T-helper 2 cell treated with Interferon-gamma antibody and Interleukin-4, amounts not matched to agents 100 ng/mL and 5 ng/mL, for 36 hours (primary cell): ENCODE results near the gene IQGAP3. TPM values are rescaled to one million over a fixed set of nuclear protein-coding genes. Genes with fewer than 3 reads are reported as not detected.

Source experiments
- intact Hi-C: fragments of 100-400 bp; cut with micrococcal nuclease; formaldehyde crosslinking; loops from one replicate; pipeline ENCODE4 v1.15.1; 2023
- total RNA-seq: library from RNA; stranded (reverse); gene quantifications from 2 replicates; pipeline ENCODE4 v1.2.3, GENCODE V29; 2022

The IQGAP3 gene
- total RNA-seq, 1 donor from 2014 or later = 16.4 TPM

DNA sequence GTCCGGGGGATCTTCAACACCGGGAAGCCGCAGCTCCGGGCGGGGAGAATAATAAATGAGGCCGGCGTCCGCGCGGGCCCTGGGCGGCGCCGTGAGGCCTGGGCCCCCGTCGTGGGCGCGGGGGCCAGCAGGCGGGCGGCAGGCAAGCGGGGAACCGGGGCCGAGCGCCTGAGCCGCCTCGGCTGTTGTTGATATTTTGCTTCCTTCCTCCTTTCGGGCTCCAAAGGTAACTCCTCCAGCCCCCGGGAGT, 71.9 kb downstream of the IQGAP3 start, which contains the start of gene MEF2D:
Gene MEF2D, minus strand, starts transcription at position 233 of the 250 bp plus-strand sequence. CDS start 17,483 bp downstream, outside the sequence.
- intact Hi-C loops = loop anchor here (1.0 to 10.0 kb wide), 6 partner anchors 11 to 1498 kb away; partner anchors contain the start of genes ETV3, GPATCH4 and ZBTB7B

DNA sequence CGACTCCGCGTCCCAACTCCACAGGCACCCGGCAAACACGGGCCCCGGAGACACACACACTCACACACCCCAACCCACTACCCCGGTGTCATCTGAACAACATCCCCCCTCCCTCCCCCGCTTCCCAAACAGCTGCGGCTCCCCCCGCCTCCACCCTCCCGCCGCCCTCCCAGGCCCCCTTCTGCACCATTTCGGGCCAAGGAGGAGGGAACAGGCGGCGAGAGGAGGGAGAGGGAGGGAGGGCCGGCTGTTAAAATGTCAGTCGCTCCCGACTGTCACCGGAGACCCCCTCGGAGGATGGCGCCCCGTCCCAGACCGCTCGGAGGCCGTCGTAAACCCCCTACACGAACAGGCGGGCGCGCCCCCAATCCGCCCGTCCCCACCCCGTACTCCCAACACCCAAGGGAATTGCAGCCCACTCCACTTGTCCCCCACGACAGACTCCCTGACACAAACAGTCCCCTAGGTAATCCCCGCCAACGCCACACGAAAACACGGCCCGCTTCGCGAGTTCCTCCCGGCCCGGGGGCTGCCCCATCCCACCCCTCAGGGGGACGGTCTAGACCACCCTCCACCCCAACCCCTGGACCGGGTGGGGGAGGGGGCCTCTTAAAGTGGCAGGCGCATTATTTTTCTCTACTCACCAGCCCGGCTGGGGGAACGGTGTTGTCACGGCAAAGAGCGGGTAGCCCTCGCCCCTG, 72.4 kb downstream of the IQGAP3 start:
- intact Hi-C loops = loop anchor here (1.0 to 10.0 kb wide), 6 partner anchors 11 to 1498 kb away; partner anchors contain the start of genes ETV3, GPATCH4 and ZBTB7B

DNA sequence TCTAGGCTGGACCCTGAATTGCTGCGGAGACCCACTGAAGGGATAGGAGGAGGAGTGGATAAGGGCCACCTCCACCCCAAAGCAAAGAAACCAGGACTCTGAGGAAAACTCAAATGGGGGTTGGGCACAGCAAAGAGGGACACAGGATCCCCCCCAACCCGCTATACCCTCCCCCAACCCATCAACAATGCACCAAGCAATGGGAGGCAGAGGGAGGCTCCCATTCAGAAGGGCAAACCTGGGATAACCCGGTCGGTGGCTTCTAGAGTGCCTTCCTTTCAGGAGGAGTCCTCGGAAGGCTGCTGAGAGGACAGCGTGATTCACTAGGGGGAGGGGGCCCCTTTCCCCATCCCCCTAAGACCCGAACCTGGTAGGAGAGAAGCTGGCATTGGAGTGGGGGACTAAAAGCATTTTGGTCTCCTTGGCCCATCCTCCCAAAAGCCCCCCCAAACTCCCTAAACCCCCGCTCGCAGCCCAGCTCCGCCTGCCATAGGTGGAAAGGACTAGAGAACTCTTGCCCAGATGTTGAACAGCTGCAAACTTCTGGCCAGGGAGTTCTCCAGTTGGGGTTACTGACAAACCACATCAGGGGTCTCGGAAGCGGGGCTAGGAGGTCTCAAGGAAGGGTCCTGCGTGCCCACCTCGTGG, 73.0 kb downstream of the IQGAP3 start:
- intact Hi-C loops = no loop called here

DNA sequence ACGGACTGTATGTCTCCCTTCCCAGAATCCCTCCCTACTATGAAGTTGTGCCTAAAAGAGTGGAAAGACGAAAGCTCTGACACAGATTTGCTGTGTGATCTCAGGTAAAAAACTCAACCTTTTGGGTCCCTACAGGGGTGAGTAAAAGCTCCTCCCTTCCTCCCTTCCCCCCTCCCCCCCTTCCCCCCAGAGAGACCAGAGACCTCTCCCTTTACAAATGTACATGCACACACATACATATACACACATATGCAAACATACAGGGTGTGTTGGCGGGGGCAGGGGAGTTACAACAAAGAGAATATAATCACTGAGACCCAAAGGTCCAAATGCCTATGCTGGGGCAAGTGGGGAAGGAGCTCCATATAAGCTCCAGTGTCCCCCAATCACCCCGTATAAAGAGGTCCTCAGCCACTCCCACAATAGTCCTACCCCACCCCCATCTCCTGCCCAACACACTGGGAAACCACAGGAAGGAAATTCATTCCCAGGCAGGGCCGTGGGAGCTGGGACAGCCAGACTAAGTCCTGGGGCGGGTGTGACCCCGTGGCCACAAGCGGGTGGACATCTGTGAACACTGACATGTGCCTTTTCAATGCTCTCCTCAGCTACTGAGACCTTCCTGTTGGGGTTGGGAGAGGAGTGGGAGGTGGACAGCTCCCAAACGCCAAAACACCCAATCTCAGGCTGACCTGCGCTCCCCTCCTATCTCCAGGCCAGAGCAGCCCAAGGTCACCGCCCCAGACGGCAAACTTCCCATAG, 73.8 kb downstream of the IQGAP3 start:
- intact Hi-C loops = no loop called here

DNA sequence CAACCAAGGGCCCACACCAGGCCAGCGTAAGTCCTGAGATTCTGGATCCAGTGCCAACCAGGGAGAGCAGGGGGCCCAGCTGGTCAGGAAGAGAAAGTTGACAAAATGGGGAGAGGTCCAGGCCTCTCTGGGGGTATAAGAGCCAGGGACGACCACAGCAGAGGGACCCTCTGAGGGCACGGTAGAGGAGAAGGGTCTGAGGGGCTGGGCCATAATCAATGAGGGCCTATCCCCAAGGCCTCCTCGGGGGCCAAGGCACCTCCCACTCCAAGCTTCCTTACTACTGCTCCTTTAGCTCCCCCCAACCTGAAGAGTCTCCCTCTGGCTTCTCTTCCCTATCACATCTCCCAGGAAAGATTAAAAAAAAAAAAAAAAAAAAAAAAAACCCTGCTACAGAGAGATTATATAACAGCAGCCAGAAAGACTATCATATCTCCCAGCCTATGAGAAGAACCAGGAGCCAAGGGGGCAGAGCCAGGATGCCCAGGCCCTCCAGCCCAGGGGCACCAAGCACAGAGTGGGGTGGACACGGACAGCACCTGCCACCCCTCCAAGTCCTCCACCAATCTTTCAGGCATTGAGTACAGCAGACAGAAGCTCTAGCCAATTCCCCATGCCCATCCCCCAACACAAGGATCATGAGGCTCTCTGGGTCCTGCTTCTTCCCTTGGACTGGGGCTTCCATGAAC, 74.5 kb downstream of the IQGAP3 start:
- intact Hi-C loops = no loop called here

DNA sequence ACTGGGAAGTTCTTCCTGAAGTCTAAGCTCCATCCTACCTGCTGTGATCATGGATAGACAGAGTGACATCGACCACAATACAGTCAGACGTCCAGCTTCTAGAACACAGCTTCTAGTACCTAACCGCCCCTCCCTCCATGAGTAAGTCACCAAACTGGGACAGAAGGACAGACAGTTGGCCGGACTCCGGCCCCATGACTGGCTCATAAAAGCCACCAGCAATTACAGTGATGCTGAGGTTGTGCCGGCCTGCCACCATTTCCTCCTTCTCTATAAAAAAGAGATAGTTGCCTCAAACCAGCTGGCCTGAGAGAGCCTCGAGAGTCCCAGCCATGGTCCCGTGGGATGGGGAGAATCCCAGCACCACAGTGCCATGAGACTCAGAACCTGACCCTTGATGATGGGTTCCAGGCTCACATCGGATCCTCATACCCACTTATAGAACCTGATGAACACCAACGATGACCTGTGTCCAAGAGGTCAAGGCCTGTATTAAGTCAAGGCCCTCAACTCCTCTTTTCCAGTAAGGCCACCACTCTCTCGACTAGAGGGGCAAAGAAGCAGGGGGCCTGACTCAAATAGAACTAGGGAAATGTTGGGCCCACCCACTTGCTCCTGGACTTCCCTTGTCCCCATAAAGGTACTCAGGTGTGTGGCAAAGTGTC, 75.2 kb downstream of the IQGAP3 start:
- intact Hi-C loops = no loop called here

DNA sequence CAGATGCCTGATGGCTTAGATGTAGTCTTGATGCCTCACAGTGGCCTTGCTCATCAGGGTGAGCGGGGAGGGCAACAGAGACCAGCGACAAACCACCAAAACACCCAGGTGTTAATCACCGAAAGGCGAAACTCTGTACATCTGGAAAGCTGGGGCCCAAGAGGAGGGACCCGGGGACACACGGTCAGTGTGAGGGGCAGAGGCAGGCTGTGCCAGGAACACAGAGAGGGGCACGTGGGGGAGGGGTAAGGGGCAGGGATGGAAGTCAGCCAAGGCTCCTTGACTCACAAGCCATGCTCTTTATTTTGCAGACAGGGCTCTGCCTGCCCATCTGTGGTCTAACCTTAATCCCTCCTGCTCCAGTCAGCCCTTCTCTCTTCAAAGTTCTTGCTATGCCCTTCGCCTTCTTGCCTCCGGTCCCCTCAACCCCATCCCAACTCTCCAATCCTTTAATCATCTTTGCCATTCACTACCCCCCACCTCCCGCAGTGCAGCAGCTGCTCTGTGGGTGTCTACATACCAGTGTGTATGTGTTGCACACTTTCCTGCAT, 76.1 kb downstream of the IQGAP3 start:
- intact Hi-C loops = no loop called here

DNA sequence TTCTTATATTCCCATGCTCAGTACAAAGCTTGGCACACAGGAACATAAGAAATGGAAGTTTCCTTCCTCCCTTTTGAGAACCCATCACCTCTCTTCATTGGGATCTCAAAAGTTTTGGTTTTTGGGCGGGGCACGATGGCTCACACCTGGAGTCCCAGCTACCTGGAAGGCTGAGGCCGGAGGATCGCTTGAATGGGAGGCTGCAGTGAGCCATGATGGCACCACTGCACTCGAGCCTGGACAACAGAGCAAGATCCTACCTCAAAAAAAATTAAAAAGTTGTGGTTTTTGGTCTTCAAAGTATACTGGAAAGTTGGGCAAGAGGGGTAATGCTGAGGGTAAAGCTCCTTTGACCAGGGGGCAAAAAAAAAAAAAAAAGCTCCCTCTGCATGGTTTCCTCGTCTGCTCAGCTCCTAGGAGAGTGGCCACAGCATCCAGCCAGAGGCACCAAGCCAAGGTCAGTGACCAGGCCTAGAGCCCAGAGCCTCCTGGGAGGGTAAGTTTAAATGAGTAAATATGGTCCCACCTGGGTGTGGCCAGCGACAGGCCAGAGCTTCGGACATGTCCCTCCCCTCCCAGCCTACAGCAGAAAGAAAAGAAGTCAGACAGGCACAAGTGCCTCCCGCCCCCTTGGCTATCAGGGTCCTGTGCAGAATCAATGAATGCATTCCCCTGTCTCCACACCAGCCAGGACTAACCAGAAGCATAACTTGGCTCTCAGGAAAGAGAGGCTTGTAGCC, 76.8 kb downstream of the IQGAP3 start:
- intact Hi-C loops = no loop called here

DNA sequence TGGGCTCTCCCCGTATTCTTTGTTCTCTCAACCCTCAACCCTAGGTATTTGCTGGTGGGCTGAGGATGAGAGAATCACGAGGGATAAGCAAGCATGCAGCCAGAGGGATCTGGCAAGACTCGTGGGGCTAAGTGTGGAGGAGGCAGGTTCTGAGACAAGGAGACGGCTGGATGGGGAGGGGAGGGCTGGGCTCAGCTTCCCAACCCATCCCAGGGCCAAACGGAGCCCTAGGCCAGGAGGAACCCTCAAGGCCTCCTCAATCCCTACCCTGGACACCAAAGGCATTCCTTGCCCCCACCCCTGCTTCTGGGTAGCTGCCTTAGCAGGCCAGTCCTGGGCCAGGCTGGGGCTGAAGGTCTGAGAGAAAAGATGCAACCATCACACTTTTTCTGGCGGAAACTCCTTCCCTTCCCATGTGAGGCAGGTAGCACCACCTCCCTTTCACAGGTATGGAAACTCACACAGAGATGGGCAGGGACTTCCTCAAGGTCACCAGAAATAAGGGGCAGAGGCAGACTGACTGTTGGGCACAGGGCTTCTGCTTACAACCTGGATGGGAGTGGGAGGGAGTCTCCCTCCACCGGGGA, 78.0 kb downstream of the IQGAP3 start:
- intact Hi-C loops = no loop called here

DNA sequence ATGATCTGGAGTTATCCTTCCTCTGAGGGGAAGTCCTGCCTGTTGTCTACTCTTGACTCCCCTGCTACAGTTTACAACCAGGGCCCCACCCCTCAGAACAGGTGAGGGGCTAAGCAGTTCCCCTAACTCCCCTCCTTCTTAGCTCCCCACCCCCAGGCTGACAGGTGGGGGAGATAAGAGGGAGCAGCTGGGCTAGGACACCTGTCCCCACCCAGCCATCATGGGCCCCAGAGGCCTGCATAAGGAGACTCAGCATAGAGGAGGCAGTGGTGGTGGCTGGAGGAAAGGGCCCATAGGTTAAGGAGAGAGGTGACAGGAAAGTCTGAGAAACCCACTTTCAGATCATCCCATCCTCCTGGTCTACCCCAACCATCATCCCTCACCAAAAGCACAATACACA, 78.6 kb downstream of the IQGAP3 start:
- intact Hi-C loops = no loop called here

DNA sequence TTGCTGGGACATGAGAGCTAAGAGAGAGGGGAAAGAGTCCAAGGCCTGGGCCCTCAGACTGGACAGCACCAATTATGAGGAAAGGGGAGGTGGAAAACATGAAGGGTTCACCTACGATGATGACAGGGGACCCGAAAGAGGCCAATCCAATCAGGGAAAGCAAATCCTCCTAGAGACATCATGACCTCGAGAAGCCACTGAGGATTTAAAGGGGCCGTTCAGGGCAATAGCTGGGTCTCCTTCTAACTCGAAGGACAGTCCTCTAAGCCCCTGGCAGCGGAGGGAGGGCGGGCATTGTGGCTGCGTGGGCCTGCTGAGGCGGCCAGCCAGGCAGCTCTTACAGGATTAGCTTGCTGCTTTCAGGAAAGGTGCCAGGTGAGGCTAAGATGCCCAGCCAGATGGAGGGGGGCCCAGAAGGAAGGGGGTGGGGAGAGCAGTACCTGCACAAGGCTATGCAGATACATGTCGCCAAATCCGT, 79.2 kb downstream of the IQGAP3 start:
- intact Hi-C loops = no loop called here

DNA sequence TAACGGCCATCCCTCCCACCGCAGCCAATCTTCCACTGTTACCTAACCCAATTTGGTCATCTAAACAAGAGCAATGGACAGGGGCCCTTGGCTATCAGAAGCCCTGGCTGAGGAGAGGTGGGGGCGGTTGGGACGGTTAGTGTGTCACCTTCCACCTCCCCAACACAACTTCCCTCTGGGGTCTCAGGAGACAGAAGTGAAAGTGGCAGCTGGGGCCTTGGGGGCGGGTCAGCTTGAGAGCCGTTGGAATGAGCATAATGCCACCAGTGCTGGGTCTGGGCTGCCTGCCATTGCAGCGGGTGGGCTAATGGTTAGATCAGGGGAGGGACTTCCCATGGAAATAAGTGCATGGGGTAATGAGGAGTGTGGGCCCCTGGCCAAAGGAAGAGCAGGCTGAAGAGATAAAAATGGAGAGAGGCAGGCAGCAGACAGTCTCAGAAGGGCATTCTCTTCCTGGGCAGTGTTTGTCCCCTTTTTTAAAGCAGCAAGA, 79.7 kb downstream of the IQGAP3 start:
- intact Hi-C loops = no loop called here

DNA sequence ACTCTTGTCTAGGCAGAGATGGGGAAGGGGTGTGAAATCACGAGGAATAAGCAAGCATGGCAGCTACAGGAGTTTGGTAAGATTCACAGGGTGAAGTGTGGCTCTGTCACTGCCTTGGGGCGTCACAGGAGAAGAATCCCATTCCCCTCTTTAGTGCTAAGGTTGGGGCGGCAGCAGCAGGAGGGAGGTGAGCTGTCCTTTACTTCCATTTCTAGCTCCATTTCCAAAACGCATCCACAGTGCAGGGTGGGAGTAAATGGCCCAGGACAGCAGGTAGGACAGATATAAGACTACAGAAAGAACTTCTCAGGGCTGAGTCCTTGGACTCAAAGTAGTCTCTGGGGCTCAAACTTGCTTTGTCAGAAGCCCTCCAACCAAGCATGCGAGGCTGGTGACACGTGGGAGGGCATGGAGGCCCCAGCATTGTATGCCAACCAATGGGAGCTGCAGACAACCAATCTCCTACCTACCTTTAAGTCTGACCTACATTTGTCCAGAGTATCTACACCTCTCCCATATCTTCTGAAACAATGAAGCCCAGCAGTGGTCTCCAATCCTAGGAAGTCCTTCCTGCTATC, 80.3 kb downstream of the IQGAP3 start:
- intact Hi-C loops = no loop called here

DNA sequence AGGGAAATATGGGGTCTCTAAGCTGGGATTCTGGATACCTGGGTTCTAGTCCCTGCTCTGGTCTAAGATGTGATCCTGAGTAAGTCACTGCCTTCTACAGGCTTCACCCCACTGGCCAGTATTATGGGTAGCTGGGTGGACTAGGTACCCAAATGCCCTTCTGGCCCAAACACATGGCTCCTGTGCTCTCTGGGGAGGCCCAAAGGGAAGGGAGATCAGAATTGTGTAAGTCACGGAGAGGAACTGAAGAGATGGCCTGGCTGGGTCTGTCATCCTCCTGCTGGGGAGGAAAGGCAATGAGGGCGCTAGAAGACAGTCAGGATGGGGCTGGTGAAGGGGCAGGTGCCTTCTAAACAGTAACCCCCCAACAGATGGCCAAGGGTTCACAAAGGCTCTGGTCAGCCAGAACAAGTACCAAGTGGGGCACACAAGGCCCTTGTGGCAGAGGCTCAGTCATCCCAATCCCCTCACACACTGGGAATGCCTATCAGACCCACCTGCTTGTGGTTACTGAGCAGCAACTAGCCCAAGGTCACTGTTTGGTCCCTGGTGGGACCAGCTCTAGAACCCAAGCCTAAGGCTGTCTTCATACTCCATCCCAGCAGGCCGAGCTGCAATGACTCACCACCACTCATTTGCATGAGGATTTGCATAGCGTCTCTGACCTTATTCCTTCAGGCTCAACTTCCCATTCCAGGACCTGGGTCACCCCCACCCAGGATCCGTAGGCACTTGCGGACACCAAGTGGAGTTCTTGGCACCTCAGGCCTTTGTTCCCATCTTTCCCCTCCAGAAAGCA, 81.0 kb downstream of the IQGAP3 start:
- intact Hi-C loops = no loop called here

DNA sequence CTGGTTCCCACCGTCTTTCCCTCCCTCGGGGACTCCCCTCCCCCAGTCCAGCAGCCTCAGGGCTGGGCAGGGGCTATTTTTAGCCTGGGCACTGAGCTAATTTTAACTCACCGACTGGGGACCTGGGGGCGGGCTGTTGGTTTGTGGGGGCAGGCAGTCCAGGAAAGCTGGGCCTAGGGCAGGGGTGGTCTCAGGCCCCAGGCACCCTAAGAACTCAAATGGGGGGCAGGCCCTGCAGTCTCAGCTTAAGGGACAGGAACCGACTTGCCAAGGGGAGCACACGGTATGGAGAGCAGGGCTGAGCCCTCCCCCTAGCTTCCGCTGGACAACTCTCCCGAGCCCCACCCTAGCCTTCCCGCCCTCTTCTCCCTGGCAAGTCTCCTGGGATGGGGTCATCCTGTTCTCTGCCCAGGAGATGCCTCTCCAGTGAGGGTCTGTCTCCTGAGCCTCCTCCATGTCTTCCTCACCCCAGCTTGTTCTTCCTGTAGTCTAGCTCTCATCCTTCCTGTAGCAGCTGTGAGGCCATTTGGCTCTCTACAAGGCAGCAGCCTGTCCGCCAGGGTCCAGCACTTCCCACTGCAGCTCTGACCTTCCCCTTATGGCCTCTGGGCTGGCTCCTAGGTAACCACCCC, 81.8 kb downstream of the IQGAP3 start:
- intact Hi-C loops = no loop called here

DNA sequence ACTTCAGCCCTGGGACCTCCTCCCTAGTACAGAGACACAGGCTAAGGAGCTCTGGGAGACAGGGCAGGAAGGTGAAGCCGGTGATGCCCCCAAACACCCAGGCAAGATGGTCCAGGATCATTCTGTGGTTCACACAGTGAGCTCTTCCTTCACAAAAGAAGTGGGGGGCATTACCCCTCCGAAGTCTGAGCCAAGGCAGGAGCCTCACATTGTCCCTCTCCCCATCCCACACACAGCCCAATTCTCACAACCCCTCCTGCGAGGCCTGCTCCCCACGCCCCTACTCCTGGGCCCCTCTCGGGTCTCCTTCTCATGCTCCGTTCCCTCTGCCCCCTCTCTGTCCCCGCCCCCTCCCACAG, 82.5 kb downstream of the IQGAP3 start:
- intact Hi-C loops = loop anchor here (1.0 kb wide), 1 partner anchor 10 kb away; the partner anchor contains the start of gene MEF2D

DNA sequence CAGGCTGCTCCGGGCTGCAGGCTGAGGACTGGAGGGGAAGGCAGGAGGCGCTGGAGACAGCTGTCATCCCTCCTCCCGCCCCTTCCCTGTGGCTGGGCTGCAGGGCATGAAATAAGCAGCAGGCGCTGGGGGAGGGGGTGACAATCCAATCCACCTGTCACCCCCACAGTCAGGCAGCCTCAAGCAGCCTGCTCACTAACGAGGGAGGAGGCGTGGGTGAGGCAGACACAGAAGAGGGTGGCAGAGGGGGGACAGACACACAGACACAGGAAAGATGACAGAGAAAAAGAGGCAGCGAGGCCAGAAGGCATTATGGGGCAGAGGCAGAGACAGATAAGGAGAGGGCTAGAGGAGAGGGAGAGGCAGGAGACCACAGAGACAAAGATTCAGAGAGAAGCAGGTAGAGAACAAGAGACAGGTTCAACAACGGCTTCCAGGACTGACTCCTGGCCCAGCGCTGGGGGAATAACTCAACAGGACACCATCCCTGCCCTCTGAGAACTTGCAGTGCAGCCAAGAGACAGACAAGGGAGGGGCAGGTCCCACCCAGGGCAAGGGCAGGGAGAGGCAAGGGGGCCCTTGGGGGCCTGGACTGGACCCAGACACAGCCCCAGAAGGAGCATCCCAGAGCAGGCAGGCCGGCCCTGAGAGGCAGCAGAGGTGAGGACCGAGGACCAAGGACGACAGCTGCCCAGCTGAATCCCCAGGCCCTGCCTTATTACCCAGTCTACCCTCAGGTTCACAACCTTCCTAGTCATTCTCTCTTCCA, 83.0 kb downstream of the IQGAP3 start:
- intact Hi-C loops = loop anchor here (1.0 kb wide), 1 partner anchor 11 kb away; the partner anchor contains the start of gene MEF2D
